Measurements from ENCODE around the gene SERPINB2. TPM values are rescaled to one million over a fixed set of nuclear protein-coding genes. Genes with fewer than 3 reads are reported as not detected.

Gene SERPINB2
- total RNA-seq, 1 experiment from 2014 or later: not detected

DNA sequence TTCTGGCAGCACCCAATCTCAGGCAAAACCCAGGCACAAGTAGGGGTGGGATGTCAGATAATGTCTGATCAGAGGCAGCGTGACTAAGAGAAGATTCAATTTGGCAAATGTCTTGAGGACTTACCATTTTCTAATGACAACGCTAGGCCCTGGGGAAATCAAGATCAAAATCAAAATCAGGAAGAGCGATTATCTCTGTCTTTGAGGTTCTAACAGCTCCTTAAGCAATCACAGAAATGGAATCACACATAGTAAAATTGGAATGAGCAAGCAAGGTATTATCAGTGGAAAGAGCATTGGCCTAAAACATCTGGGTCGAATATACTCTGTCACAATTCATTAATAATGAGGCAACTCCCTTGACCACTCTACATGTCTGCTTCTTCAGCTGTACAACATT is 8.6 kb upstream of the SERPINB2 start:
- Mint-ChIP-seq H3K4me1 (no peaks in the 10 kb centered on the region), H3K4me3 (no peak overlapping the region), H3K27ac (no peak overlapping the region), H3K9me3 (peaks cover 3% of the 10 kb centered on the region; the same call in 1 of the 2 replicates), H3K36me3 (no peaks in the 10 kb centered on the region), H3K27me3 (ENCODE audit: low read depth) (no peaks in the 10 kb centered on the region)
- CTCF ChIA-PET: no interaction called here
- no peak for ATAC-seq
- POLR2A ChIA-PET: no interaction called here
- no peak for TF ChIP-seq TEAD1 (CRISPR knock-in tag; IDR thresholded peaks at IDR 0.05)
- TF ChIP-seq, protein P1, sequence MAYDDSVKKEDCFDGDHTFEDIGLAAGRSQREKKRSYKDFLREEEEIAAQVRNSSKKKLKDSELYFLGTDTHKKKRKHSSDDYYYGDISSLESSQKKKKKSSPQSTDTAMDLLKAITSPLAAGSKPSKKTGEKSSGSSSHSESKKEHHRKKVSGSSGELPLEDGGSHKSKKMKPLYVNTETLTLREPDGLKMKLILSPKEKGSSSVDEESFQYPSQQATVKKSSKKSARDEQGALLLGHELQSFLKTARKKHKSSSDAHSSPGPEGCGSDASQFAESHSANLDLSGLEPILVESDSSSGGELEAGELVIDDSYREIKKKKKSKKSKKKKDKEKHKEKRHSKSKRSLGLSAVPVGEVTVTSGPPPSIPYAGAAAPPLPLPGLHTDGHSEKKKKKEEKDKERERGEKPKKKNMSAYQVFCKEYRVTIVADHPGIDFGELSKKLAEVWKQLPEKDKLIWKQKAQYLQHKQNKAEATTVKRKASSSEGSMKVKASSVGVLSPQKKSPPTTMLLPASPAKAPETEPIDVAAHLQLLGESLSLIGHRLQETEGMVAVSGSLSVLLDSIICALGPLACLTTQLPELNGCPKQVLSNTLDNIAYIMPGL (CRISPR knock-in tag; IDR thresholded peaks at IDR 0.05): no peak
- DNase-seq (ENCODE audit: low spot score): no peak

- no peaks in the 10 kb centered on the region for H3K27me3 Mint-ChIP-seq (ENCODE audit: low read depth)
- no peaks in the 10 kb centered on the region for H3K36me3 Mint-ChIP-seq
- no peak for DNase-seq (ENCODE audit: low spot score)
- TF ChIP-seq RELA (CRISPR knock-in tag; IDR thresholded peaks at IDR 0.05; ENCODE audit: borderline replicate concordance): no peak
- TF ChIP-seq E2F5 (CRISPR knock-in tag; IDR thresholded peaks at IDR 0.05): no peak
- TF ChIP-seq JUN (CRISPR knock-in tag; IDR thresholded peaks at IDR 0.05): no peak
- TF ChIP-seq, protein P2, sequence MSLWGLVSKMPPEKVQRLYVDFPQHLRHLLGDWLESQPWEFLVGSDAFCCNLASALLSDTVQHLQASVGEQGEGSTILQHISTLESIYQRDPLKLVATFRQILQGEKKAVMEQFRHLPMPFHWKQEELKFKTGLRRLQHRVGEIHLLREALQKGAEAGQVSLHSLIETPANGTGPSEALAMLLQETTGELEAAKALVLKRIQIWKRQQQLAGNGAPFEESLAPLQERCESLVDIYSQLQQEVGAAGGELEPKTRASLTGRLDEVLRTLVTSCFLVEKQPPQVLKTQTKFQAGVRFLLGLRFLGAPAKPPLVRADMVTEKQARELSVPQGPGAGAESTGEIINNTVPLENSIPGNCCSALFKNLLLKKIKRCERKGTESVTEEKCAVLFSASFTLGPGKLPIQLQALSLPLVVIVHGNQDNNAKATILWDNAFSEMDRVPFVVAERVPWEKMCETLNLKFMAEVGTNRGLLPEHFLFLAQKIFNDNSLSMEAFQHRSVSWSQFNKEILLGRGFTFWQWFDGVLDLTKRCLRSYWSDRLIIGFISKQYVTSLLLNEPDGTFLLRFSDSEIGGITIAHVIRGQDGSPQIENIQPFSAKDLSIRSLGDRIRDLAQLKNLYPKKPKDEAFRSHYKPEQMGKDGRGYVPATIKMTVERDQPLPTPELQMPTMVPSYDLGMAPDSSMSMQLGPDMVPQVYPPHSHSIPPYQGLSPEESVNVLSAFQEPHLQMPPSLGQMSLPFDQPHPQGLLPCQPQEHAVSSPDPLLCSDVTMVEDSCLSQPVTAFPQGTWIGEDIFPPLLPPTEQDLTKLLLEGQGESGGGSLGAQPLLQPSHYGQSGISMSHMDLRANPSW (CRISPR knock-in tag; conservative IDR thresholded peaks at IDR 0.05; ENCODE audit: low read depth): no peak
- no peak for TF ChIP-seq ELF4 (CRISPR knock-in tag; IDR thresholded peaks at IDR 0.05; ENCODE audit: low read depth)
- TF ChIP-seq TEAD1 (CRISPR knock-in tag; IDR thresholded peaks at IDR 0.05): no peak
- TF ChIP-seq ZNF263 (CRISPR knock-in tag; IDR thresholded peaks at IDR 0.05; ENCODE audit: low read depth): no peak
- TF ChIP-seq NR1H2 (CRISPR knock-in tag; IDR thresholded peaks at IDR 0.05): no peak
- TF ChIP-seq, protein P3, sequence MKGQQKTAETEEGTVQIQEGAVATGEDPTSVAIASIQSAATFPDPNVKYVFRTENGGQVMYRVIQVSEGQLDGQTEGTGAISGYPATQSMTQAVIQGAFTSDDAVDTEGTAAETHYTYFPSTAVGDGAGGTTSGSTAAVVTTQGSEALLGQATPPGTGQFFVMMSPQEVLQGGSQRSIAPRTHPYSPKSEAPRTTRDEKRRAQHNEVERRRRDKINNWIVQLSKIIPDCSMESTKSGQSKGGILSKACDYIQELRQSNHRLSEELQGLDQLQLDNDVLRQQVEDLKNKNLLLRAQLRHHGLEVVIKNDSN (CRISPR knock-in tag; IDR thresholded peaks at IDR 0.05): no peak
- TF ChIP-seq ZNF317 (CRISPR knock-in tag; IDR thresholded peaks at IDR 0.05; ENCODE audit: borderline replicate concordance, low read depth): no peak
- no peak for TF ChIP-seq CREB1 (CRISPR knock-in tag; IDR thresholded peaks at IDR 0.05)
- no peak for TF ChIP-seq NR2C2 (CRISPR knock-in tag; IDR thresholded peaks at IDR 0.05)
- no peak for TF ChIP-seq ZNF138 (CRISPR knock-in tag; conservative IDR thresholded peaks at IDR 0.05)
- TF ChIP-seq, protein P4, sequence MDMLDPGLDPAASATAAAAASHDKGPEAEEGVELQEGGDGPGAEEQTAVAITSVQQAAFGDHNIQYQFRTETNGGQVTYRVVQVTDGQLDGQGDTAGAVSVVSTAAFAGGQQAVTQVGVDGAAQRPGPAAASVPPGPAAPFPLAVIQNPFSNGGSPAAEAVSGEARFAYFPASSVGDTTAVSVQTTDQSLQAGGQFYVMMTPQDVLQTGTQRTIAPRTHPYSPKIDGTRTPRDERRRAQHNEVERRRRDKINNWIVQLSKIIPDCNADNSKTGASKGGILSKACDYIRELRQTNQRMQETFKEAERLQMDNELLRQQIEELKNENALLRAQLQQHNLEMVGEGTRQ (CRISPR knock-in tag; IDR thresholded peaks at IDR 0.05): no peak
- TF ChIP-seq ZNF219 (CRISPR knock-in tag; IDR thresholded peaks at IDR 0.05; ENCODE audit: borderline replicate concordance): no peak
- peaks cover 3% of the 10 kb centered on the region; the same call in 1 of the 2 replicates for H3K9me3 Mint-ChIP-seq
- H3K27ac Mint-ChIP-seq: no peak overlapping the region
- H3K4me3 Mint-ChIP-seq: no peak overlapping the region
- ChIA-PET CTCF (no interaction called here), POLR2A (no interaction called here)
- no peaks in the 10 kb centered on the region for H3K4me1 Mint-ChIP-seq
- ATAC-seq: no peak
Measured at GRCh38 chr18:63879709-63880108, 7.8 kb upstream of the SERPINB2 start.

- Mint-ChIP-seq H3K27me3 (ENCODE audit: low read depth) (no peaks in the 10 kb centered on the region), H3K27ac (no peak overlapping the region), H3K9me3 (no peaks in the 10 kb centered on the region), H3K4me3 (no peak overlapping the region), H3K4me1 (no peaks in the 10 kb centered on the region), H3K36me3 (no peaks in the 10 kb centered on the region)
- ChIA-PET CTCF (no interaction called here), POLR2A (no interaction called here)
- ATAC-seq: no peak
- DNase-seq (ENCODE audit: low spot score): no peak
- TF ChIP-seq CDX4 (CRISPR knock-in tag; IDR thresholded peaks at IDR 0.05; ENCODE audit: borderline replicate concordance) (no peak), ZNF425 (CRISPR knock-in tag; conservative IDR thresholded peaks at IDR 0.05) (no peak), PRDM15 (CRISPR knock-in tag; IDR thresholded peaks at IDR 0.05) (no peak)
Measured at GRCh38 chr18:63881851-63882250, 5.7 kb upstream of the SERPINB2 start.

Data from WTC11 (cell line).